ENCODE results near the gene RPS21. TPM values are rescaled to one million over a fixed set of nuclear protein-coding genes. Genes with fewer than 3 reads are reported as not detected.

RPS21 gene
- total and polyA plus RNA-seq, 9 of the 15 experiments (the other 6 are each of a cell fraction or from before 2014, with no cell fraction given) = 1,380 to 5,647 (median 3,091) TPM

DNA sequence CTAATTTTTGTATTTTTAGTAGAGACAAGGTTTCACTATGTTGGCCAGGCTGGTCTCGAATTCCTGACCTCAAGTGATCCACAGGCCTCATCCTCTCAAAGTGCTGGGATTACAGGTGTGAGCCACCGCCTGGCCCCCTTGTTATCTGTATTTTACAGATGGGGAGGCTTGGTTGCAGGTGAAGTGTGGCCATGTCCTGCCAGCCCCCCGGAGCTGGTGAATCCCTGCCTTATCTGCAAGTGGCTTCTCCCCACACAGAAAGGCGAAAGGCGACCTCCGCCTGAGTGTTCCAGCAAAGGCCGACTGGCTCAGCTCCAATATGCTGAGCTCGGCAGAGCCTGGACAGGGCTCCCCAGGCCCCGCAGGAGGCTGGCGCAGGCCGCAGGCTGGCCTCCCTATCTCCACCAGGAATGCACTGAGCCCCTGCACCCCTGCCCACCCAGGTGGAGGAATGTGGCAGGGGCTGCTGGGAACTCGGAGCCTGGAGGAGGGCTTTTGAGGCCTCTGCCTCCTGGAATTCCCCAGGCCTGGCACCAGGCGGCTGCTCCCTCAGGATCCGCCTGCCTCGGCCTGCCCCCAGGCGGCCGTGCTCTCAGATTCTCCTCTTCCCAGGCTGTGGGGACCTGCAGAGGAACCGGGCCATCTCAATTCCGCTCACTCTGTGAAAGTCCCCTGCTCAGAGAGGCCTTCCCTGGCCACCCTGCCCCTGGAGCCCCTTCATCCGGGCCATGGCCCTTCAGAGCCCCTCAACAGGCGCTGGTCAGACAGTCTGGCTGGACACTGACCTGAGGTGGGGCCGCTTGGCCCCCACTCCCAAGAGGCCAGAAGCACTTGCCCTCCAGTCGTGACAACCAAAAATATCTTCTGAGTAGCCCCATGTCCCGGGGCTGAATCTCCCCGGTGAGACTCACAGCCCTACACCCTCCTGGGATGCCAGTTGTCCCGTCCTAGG lies 10.5 kb upstream of the RPS21 start:
- Histone ChIP-seq H4K20me1 (replicated peaks; ENCODE audit: control insufficient read depth, insufficient read depth, low read length) (no peaks in the 10 kb centered on the region), H3K27ac (ENCODE audit: extremely low read depth, low read depth, low read length) (no peak overlapping the region), H2AFZ (ENCODE audit: low read depth, low read length) (no peak overlapping the region), H3K9ac (ENCODE audit: insufficient read depth in 1 of 2, low read depth in 2 of 2, low read length in 2 of 2) (peak overlapping the region in 1 of 2 experiments; percentile 74; a peak in 1 of 4 replicates), H3K27me3 (ENCODE audit: control insufficient read depth in 2 of 2, insufficient read depth in 2 of 2, low read length in 2 of 2) (no peaks in the 10 kb centered on the region), H3K36me3 (ENCODE audit: control insufficient read depth, insufficient read depth, low read length) (peaks cover 2% of the 10 kb centered on the region; the same call in 1 of the 3 replicates), H3K4me2 (ENCODE audit: insufficient read depth, low read length) (no peak overlapping the region), H3K9me1 (ENCODE audit: control insufficient read depth, insufficient read depth, low read length) (no peaks in the 10 kb centered on the region), H3K4me1 (replicated peaks in 1 of 2; ENCODE audit: control insufficient read depth in 2 of 2, insufficient read depth in 2 of 2, low read length in 2 of 2) (peaks cover 0 to 70% of the 10 kb centered on the region in 2 experiments; a peak in 3 of 5 replicates), H3K9me3 (replicated peaks; ENCODE audit: control insufficient read depth, insufficient read depth, low read depth, low read length) (no peaks in the 10 kb centered on the region), H3K79me2 (ENCODE audit: control insufficient read depth, insufficient read depth, low read length) (no peaks in the 10 kb centered on the region), H3K4me3 (no peak overlapping the region)
- ChIA-PET POLR2A (interaction anchor here (0.5 to 1.3 kb wide), 6 partner anchors 9 to 86 kb away, joined by 3 to 9 read pairs (median 3); partner anchors contain the start of genes ADRM1, LAMA5 and RPS21), CTCF (ENCODE audit: low intra/inter-chr PET ratio) (no interaction called here)
- DNase-seq (ENCODE audit: extremely low read depth in 1 of 4, low spot score in 3 of 4) (no peak), FAIRE-seq (no peak), ATAC-seq (peak; percentile 26; the same call in 1 of the 3 replicates)
- WGBS (ENCODE audit: insufficient coverage, low coverage, missing lambda C conversion rate) = 50% methylated on average over 21 of the region's 26 CpGs
- in situ Hi-C loops (cut with MboI) (no loop called here), intact Hi-C loops (cut with micrococcal nuclease) (no loop called here)
- no TSS peak for BruUV-seq (replicated peaks)
- TF ChIP-seq POLR2G (IDR thresholded peaks at IDR 0.05; ENCODE audit: low read depth, low read length) = peak; percentile 34
- TF ChIP-seq NR4A1 (CRISPR knock-in tag; IDR thresholded peaks at IDR 0.05) = no peak
- no peak for TF ChIP-seq NR4A1 (tag; IDR thresholded peaks at IDR 0.05)
- TF ChIP-seq, protein P1, sequence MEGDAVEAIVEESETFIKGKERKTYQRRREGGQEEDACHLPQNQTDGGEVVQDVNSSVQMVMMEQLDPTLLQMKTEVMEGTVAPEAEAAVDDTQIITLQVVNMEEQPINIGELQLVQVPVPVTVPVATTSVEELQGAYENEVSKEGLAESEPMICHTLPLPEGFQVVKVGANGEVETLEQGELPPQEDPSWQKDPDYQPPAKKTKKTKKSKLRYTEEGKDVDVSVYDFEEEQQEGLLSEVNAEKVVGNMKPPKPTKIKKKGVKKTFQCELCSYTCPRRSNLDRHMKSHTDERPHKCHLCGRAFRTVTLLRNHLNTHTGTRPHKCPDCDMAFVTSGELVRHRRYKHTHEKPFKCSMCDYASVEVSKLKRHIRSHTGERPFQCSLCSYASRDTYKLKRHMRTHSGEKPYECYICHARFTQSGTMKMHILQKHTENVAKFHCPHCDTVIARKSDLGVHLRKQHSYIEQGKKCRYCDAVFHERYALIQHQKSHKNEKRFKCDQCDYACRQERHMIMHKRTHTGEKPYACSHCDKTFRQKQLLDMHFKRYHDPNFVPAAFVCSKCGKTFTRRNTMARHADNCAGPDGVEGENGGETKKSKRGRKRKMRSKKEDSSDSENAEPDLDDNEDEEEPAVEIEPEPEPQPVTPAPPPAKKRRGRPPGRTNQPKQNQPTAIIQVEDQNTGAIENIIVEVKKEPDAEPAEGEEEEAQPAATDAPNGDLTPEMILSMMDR (IDR thresholded peaks at IDR 0.05 in 2 of 3, conservative IDR thresholded peaks at IDR 0.05 in 1 of 3; ENCODE audit: insufficient read depth in 2 of 3, low read depth in 1 of 3, low read length in 3 of 3) = peak in 2 of 3 experiments; percentile 14 to 31; a peak in 2 of 6 replicates
- TF ChIP-seq, protein P2, sequence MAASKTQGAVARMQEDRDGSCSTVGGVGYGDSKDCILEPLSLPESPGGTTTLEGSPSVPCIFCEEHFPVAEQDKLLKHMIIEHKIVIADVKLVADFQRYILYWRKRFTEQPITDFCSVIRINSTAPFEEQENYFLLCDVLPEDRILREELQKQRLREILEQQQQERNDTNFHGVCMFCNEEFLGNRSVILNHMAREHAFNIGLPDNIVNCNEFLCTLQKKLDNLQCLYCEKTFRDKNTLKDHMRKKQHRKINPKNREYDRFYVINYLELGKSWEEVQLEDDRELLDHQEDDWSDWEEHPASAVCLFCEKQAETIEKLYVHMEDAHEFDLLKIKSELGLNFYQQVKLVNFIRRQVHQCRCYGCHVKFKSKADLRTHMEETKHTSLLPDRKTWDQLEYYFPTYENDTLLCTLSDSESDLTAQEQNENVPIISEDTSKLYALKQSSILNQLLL (CRISPR knock-in tag; IDR thresholded peaks at IDR 0.05; ENCODE audit: borderline replicate concordance) = no peak
- TF ChIP-seq, protein P3, sequence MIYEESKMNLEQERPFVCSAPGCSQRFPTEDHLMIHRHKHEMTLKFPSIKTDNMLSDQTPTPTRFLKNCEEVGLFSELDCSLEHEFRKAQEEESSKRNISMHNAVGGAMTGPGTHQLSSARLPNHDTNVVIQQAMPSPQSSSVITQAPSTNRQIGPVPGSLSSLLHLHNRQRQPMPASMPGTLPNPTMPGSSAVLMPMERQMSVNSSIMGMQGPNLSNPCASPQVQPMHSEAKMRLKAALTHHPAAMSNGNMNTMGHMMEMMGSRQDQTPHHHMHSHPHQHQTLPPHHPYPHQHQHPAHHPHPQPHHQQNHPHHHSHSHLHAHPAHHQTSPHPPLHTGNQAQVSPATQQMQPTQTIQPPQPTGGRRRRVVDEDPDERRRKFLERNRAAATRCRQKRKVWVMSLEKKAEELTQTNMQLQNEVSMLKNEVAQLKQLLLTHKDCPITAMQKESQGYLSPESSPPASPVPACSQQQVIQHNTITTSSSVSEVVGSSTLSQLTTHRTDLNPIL (CRISPR knock-in tag; IDR thresholded peaks at IDR 0.05) = no peak
- no peak for TF ChIP-seq U2AF2 (optimal IDR thresholded peaks at IDR 0.05; ENCODE audit: low read depth, low read length)
- no peak for TF ChIP-seq FOXA3 (CRISPR knock-in tag; conservative IDR thresholded peaks at IDR 0.05 in 1 of 2, IDR thresholded peaks at IDR 0.05 in 1 of 2)
- TF ChIP-seq NFIC (IDR thresholded peaks at IDR 0.05) = no peak
- TF ChIP-seq ZNF551 (CRISPR knock-in tag; IDR thresholded peaks at IDR 0.05) = no peak
- no peak for TF ChIP-seq HNRNPLL (IDR thresholded peaks at IDR 0.05; ENCODE audit: low read depth, low read length, poor library complexity, severe bottlenecking)
- TF ChIP-seq, protein P4, sequence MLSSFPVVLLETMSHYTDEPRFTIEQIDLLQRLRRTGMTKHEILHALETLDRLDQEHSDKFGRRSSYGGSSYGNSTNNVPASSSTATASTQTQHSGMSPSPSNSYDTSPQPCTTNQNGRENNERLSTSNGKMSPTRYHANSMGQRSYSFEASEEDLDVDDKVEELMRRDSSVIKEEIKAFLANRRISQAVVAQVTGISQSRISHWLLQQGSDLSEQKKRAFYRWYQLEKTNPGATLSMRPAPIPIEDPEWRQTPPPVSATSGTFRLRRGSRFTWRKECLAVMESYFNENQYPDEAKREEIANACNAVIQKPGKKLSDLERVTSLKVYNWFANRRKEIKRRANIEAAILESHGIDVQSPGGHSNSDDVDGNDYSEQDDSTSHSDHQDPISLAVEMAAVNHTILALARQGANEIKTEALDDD (IDR thresholded peaks at IDR 0.05) = no peak
- TF ChIP-seq FOXJ2 (tag; IDR thresholded peaks at IDR 0.05) = no peak
- TF ChIP-seq THRAP3 (IDR thresholded peaks at IDR 0.05; ENCODE audit: borderline replicate concordance) = no peak
